NB4 (cell line): Measurements from ENCODE around the gene SASH1.

Experiments used
- CTCF ChIP-seq: IDR thresholded peaks from one replicate; pipeline ENCODE4 v1.5.1; 2012; ENCODE audit warnings: low read depth, low read length
- POLR2A ChIP-seq: IDR thresholded peaks from 2 replicates; pipeline ENCODE4 v1.6.1; 2011; ENCODE audit warnings: mild to moderate bottlenecking; ENCODE audit not compliant: insufficient read length; ENCODE audit errors: extremely low read depth

GRCh38 chr6:148429423-148429822, 86.8 kb downstream of the SASH1 start:
- no peak for TF ChIP-seq POLR2A
- TF ChIP-seq CTCF = no peak
